Ishikawa (cell line): ENCODE data around the gene NXPH2.

ENCODE experiments used
- CEBPB ChIP-seq: IDR thresholded peaks from 2 replicates; pipeline ENCODE4 v1.6.1; 2012
- CREB1 ChIP-seq: IDR thresholded peaks from 2 replicates; pipeline ENCODE4 v1.6.1; 2012; ENCODE audit warnings: low read depth
- EGR1 ChIP-seq: IDR thresholded peaks from 2 replicates; pipeline ENCODE4 v1.6.1; 2012
- EP300 ChIP-seq: IDR thresholded peaks from 2 replicates; pipeline ENCODE4 v1.6.1; 2012; ENCODE audit warnings: borderline replicate concordance
- FOXM1 ChIP-seq: IDR thresholded peaks from 2 replicates; pipeline ENCODE4 v1.6.1; 2012; ENCODE audit warnings: low read depth, borderline replicate concordance
- MAX ChIP-seq: IDR thresholded peaks from 2 replicates; pipeline ENCODE4 v1.6.1; 2012
- NFIC ChIP-seq: IDR thresholded peaks from 2 replicates; pipeline ENCODE4 v1.6.1; 2012
- RAD21 ChIP-seq: IDR thresholded peaks from 2 replicates; pipeline ENCODE4 v1.6.1; 2012; ENCODE audit warnings: low read depth
- TAF1 ChIP-seq: IDR thresholded peaks from 2 replicates; pipeline ENCODE4 v1.6.1; 2012; ENCODE audit warnings: low read depth, mild to moderate bottlenecking
- TCF12 ChIP-seq: IDR thresholded peaks from 2 replicates; pipeline ENCODE4 v1.6.1; 2012; ENCODE audit warnings: low read depth
- TEAD4 ChIP-seq: IDR thresholded peaks from 2 replicates; pipeline ENCODE4 v1.6.1; 2012
- YY1 ChIP-seq: IDR thresholded peaks from 2 replicates; pipeline ENCODE4 v1.6.1; 2012; ENCODE audit warnings: low read depth
- ZBTB7A ChIP-seq: IDR thresholded peaks from 2 replicates; pipeline ENCODE4 v1.6.1; 2012; ENCODE audit warnings: low read depth
- TF ChIP-seq, protein P1 (sequence below): IDR thresholded peaks from 2 replicates; pipeline ENCODE4 v1.6.1; 2012; ENCODE audit warnings: low read depth, mild to moderate bottlenecking
- TF ChIP-seq, protein P2 (sequence below): IDR thresholded peaks from 2 replicates; pipeline ENCODE4 v1.6.1; 2012

NXPH2 gene

DNA sequence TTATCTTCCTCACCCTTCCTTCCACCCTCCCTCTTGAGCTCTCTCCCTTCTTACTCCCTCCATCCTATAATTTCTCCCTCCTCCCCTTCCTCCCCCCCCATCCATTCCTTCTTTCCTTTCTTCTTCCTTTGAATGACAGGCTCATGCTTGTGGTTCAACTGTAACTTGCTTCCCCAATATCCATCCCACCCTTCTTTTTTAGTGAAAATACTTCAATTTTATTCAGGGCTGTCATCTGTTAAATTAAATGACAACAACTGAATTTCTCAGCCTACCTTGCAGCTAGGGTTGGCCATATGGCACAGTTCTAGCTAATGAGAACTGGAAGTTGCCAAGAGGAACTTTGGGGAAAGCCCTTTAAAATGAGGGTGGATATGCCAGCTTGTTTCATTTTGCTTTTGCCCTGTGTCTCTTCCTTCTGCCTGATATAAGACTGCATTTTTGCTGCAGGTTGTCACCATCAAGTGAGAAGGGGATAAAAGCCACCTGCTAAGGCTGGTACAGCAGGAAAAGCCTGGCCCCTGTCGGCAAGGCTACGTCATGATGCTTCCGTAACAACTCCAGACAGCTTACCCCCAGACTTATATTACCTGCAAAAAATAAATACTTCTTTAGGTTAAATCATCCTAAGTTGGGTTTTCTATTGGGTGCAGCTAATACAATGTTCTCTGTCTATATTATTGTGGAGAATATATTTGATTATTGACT lies 121.8 kb downstream of the NXPH2 start:
- no peak for TF ChIP-seq EP300
- TF ChIP-seq, protein P1, sequence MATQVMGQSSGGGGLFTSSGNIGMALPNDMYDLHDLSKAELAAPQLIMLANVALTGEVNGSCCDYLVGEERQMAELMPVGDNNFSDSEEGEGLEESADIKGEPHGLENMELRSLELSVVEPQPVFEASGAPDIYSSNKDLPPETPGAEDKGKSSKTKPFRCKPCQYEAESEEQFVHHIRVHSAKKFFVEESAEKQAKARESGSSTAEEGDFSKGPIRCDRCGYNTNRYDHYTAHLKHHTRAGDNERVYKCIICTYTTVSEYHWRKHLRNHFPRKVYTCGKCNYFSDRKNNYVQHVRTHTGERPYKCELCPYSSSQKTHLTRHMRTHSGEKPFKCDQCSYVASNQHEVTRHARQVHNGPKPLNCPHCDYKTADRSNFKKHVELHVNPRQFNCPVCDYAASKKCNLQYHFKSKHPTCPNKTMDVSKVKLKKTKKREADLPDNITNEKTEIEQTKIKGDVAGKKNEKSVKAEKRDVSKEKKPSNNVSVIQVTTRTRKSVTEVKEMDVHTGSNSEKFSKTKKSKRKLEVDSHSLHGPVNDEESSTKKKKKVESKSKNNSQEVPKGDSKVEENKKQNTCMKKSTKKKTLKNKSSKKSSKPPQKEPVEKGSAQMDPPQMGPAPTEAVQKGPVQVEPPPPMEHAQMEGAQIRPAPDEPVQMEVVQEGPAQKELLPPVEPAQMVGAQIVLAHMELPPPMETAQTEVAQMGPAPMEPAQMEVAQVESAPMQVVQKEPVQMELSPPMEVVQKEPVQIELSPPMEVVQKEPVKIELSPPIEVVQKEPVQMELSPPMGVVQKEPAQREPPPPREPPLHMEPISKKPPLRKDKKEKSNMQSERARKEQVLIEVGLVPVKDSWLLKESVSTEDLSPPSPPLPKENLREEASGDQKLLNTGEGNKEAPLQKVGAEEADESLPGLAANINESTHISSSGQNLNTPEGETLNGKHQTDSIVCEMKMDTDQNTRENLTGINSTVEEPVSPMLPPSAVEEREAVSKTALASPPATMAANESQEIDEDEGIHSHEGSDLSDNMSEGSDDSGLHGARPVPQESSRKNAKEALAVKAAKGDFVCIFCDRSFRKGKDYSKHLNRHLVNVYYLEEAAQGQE, result no peak
- no peak for TF ChIP-seq TEAD4
- no peak for TF ChIP-seq CREB1
- no peak for TF ChIP-seq RAD21
- no peak for TF ChIP-seq YY1
- TF ChIP-seq ZBTB7A, result no peak
- TF ChIP-seq EGR1, result no peak
- no peak for TF ChIP-seq FOXM1
- TF ChIP-seq TCF12, result no peak
- no peak for TF ChIP-seq TAF1
- no peak for TF ChIP-seq NFIC
- TF ChIP-seq MAX, result no peak
- TF ChIP-seq, protein P2, sequence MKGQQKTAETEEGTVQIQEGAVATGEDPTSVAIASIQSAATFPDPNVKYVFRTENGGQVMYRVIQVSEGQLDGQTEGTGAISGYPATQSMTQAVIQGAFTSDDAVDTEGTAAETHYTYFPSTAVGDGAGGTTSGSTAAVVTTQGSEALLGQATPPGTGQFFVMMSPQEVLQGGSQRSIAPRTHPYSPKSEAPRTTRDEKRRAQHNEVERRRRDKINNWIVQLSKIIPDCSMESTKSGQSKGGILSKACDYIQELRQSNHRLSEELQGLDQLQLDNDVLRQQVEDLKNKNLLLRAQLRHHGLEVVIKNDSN, result no peak
- no peak for TF ChIP-seq CEBPB

- TF ChIP-seq TEAD4, result no peak
Observed at GRCh38 chr2:138654146-138654545, 126.0 kb downstream of the NXPH2 start.

DNA sequence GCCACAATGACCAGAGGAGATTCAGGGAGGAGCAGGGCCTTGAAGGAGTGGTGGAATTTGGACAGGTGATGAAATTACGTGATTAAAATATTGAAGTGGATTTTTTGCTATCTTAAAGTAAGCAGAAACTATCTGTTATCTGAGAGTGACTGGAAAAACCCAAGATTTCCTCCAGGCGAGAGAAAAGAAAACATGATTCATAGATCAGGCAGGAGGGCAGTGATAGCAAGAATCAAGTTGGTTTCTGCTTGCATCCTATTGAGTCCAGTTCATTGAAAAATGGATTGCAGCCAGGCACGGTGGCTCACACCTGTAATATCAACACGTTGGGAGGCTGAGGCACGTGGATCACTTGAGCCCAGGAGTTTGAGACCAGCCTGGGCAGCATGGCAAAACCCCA lies 127.8 kb downstream of the NXPH2 start:
- TF ChIP-seq TEAD4 (no peak), RAD21 (no peak), CEBPB (no peak), ZBTB7A (no peak), TAF1 (no peak), MAX (no peak), CREB1 (no peak), NFIC (no peak), TCF12 (no peak), EGR1 (no peak), EP300 (no peak), FOXM1 (no peak), YY1 (no peak)
- TF ChIP-seq, protein P2, result no peak
- TF ChIP-seq, protein P1, result no peak

DNA sequence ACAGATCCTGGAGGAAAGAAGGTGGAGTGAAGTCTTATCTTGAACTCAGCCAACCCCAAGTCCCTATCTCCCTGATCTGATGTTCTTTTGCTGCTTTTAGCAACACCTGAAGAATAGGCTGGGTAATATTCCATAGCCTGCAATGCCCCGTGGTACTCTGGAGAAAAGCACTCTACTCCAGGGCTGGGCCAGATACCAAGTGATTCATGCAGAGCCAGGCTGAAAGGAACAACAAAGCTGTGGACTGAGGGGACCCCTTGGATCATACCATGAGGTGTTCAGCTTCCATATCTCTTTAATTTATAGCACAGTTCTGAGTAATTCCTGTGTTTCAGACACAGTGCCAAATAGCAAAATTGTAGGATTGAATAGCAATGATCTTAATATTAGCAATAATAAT lies 130.6 kb downstream of the NXPH2 start:
- TF ChIP-seq, protein P1, result no peak
- TF ChIP-seq CEBPB (no peak), YY1 (no peak), EP300 (no peak), CREB1 (no peak), TCF12 (no peak), FOXM1 (no peak), TEAD4 (no peak), NFIC (no peak), EGR1 (no peak), ZBTB7A (no peak), RAD21 (no peak), MAX (no peak), TAF1 (no peak)
- TF ChIP-seq, protein P2, result no peak
